GM23248 (cell line): ENCODE measurements around the gene MMAA. TPM values are rescaled to one million over a fixed set of nuclear protein-coding genes. Genes with fewer than 3 reads are reported as not detected.

Experiments
- DNase-seq: peaks from one replicate; pipeline ENCODE4 v3.0.0-alpha.2; 2015
- H2AFZ ChIP-seq: fragments of 200-600 bp; sonication (generic); 2 replicates; pipeline ENCODE4 v1.6.1; 2016; ENCODE audit warnings: antibody characterized with exemption
- H3F3A ChIP-seq: fragments of 200-600 bp; sonication (generic); 2 replicates; pipeline ENCODE4 v1.6.1; 2016; ENCODE audit warnings: mild to moderate bottlenecking, antibody characterized with exemption, mixed run types; ENCODE audit not compliant: insufficient read depth
- H3K27ac ChIP-seq: fragments of 200-600 bp; sonication (generic); 2 replicates; pipeline ENCODE4 v1.5.1; 2016; ENCODE audit warnings: mild to moderate bottlenecking
- H3K27me3 ChIP-seq: fragments of 200-600 bp; sonication (generic); replicated peaks from 2 replicates; pipeline ENCODE4 v1.6.1; 2016; ENCODE audit warnings: mild to moderate bottlenecking; ENCODE audit not compliant: insufficient read depth
- H3K36me3 ChIP-seq: fragments of 200-600 bp; sonication (generic); 2 replicates; pipeline ENCODE4 v1.6.1; 2016; ENCODE audit warnings: low read depth, mild to moderate bottlenecking
- H3K4me1 ChIP-seq: fragments of 200-600 bp; sonication (generic); 2 replicates; pipeline ENCODE4 v1.6.1; 2016; ENCODE audit warnings: mild to moderate bottlenecking; ENCODE audit not compliant: insufficient read depth
- H3K4me2 ChIP-seq: fragments of 200-600 bp; sonication (generic); one replicate; pipeline ENCODE4 v1.6.1; 2016; ENCODE audit warnings: mild to moderate bottlenecking; ENCODE audit not compliant: unreplicated experiment
- H3K4me3 ChIP-seq: fragments of 200-600 bp; sonication (generic); 2 replicates; pipeline ENCODE4 v1.5.1; 2016; ENCODE audit warnings: mild to moderate bottlenecking
- H3K79me2 ChIP-seq: fragments of 200-600 bp; sonication (generic); 2 replicates; pipeline ENCODE4 v1.6.1; 2016; ENCODE audit warnings: mild to moderate bottlenecking; ENCODE audit not compliant: insufficient read depth
- H3K9ac ChIP-seq: fragments of 200-600 bp; sonication (generic); 2 replicates; pipeline ENCODE4 v1.6.1; 2016; ENCODE audit warnings: mild to moderate bottlenecking
- H3K9me2 ChIP-seq: fragments of 200-600 bp; sonication (generic); 2 replicates; pipeline ENCODE4 v1.6.1; 2016; ENCODE audit warnings: mixed run types, mild to moderate bottlenecking, moderate library complexity; ENCODE audit not compliant: insufficient read depth
- H3K9me3 ChIP-seq: fragments of 200-600 bp; sonication (generic); one replicate; pipeline ENCODE4 v1.6.1; 2017; ENCODE audit warnings: low read depth
- H4K20me1 ChIP-seq: fragments of 200-600 bp; sonication (generic); 2 replicates; pipeline ENCODE4 v1.6.0; 2016; ENCODE audit not compliant: insufficient read depth
- EZH2 ChIP-seq: fragments of 200-600 bp; sonication (generic); IDR thresholded peaks from 2 replicates; pipeline ENCODE4 v1.6.1; 2018; ENCODE audit warnings: antibody characterized with exemption, mild to moderate bottlenecking; ENCODE audit not compliant: insufficient read depth, poor library complexity, severe bottlenecking
- EZH2phosphoT487 ChIP-seq: fragments of 200-600 bp; sonication (generic); IDR thresholded peaks from 2 replicates; pipeline ENCODE4 v1.6.1; 2018; ENCODE audit warnings: antibody characterized with exemption, moderate library complexity, mild to moderate bottlenecking, low read depth; ENCODE audit not compliant: insufficient read depth
- WGBS, 2 experiments: methylation state at CpG; one replicate each; pipeline ENCODE4 v1.1.6; 2015 to 2017; ENCODE audit warnings: low lambda C conversion rate in 2 of 2, low coverage in 1 of 2; ENCODE audit errors: missing lambda C conversion rate in 2 of 2; 5-methylcytosine and 5-hydroxymethylcytosine counted together
- in situ Hi-C: fragments of 300-500 bp; cut with MboI; formaldehyde crosslinking; loops from 2 replicates; pipeline ENCODE4 v1.15.0; 2020
- polyA plus RNA-seq: library from polyadenylated mRNA; unstranded; fragments of >200 nt; fragmentation: Nextera tagmentation; extraction: Ambion mirVana; gene quantifications from 2 replicates; pipeline ENCODE4 v1.2.1, GENCODE V29; 2016
- total RNA-seq: library from RNA; depleted of rRNA; stranded (reverse); fragments of >200 nt; shearing (Covaris generic); gene quantifications from 2 replicates; pipeline ENCODE4 v1.2.3, GENCODE V29; 2014

Gene MMAA
- total and polyA plus RNA-seq, 2 experiments from 2014 or later = 5.5 to 9.9 TPM

DNA sequence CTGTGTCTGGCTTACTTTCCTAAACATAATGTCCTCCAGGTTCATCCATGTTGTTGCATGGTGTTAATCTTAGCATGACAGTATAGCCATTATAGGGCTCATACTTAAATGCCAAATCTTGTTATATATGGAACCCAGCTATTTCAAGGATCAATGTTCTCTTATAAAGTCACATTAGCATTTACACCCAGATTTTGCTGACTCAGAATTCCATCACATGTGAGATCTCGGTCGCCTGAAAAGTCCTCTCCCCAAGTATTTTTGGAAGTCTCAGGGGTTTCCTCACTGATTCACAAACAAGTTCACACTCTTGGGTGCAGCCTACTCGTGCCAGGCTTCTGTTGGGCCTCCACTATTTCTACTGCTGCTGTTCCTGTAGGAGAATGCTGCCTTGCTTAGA, 40.9 kb downstream of the MMAA start:
- Histone ChIP-seq H3K79me2 (no peaks in the 10 kb centered on the region), H3K9me2 (no peaks in the 10 kb centered on the region), H2AFZ (no peak overlapping the region), H3K36me3 (0 out of 2 replicates have a peak, but pooled peaks cover 2% of the 10 kb centered on the region), H3K4me3 (no peak overlapping the region), H3K4me2 (no peak overlapping the region), H3F3A (no peaks in the 10 kb centered on the region), H3K27me3 (no peaks in the 10 kb centered on the region), H4K20me1 (no peaks in the 10 kb centered on the region), H3K4me1 (no peaks in the 10 kb centered on the region), H3K9ac (no peak overlapping the region), H3K27ac (no peak overlapping the region), H3K9me3 (no peaks in the 10 kb centered on the region)
- in situ Hi-C loops = no loop called here
- WGBS, 2 experiments = 87 to 95% methylated on average over 3 of the region's 3 CpGs
- TF ChIP-seq EZH2 (no peak), EZH2phosphoT487 (no peak)
- DNase-seq = no peak

DNA sequence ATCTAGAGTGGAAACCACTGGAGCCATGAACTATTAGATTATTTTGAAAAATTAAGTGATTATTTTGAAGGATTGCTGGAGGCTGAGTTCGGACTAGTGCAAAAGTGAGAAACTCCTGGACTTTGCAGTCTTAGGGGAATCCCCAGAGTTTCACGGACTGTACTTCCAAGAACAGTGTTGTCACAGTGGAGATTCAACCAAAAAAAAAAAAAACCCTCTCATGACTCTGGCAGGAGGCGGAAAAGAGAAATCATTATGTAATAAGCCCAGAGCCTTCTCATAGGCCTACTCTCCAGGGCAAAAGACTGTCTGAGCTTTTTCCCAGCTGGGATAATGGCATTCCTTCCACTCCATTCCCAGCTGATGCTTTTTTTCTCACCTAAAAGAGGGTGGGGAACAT, 44.0 kb downstream of the MMAA start:
- no peaks in the 10 kb centered on the region for H3K9me2 ChIP-seq
- no peaks in the 10 kb centered on the region for H3K9me3 ChIP-seq
- H3K36me3 ChIP-seq = no peaks in the 10 kb centered on the region
- H3K27me3 ChIP-seq = no peaks in the 10 kb centered on the region
- DNase-seq = no peak
- H3K4me1 ChIP-seq = no peaks in the 10 kb centered on the region
- H3K4me3 ChIP-seq = no peak overlapping the region
- no peak overlapping the region for H3K27ac ChIP-seq
- no peaks in the 10 kb centered on the region for H4K20me1 ChIP-seq
- TF ChIP-seq EZH2 (no peak), EZH2phosphoT487 (no peak)
- no peak overlapping the region for H2AFZ ChIP-seq
- WGBS, 2 experiments = 64 to 72% methylated on average over 3 of the region's 3 CpGs
- H3F3A ChIP-seq = no peaks in the 10 kb centered on the region
- no peak overlapping the region for H3K4me2 ChIP-seq
- no peaks in the 10 kb centered on the region for H3K79me2 ChIP-seq
- H3K9ac ChIP-seq = no peak overlapping the region
- in situ Hi-C loops = no loop called here

DNA sequence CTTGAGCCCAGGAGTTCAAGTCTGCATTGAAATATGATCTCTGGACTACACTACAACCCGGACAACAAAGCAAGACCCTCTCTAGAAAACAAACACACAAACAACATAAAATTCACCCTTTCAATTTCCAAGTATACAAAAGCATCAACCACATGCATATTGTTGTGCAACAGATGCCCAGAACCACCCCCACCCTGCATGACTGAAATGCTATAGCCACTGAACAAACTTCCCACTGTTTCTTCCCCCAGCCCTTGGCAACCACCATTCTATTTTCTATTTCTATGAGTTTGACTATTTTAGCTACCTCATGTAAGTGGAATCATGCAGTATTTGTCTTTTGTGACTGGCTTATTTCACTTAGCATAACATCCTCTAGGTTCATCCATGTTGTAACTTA, 46.6 kb downstream of the MMAA start:
- Histone ChIP-seq H3K9me2 (no peaks in the 10 kb centered on the region), H3K27me3 (no peaks in the 10 kb centered on the region), H2AFZ (no peak overlapping the region), H3K27ac (no peak overlapping the region), H3K79me2 (no peaks in the 10 kb centered on the region), H3F3A (no peaks in the 10 kb centered on the region), H3K36me3 (no peaks in the 10 kb centered on the region), H3K4me3 (no peak overlapping the region), H3K4me1 (no peaks in the 10 kb centered on the region), H3K9ac (no peak overlapping the region), H3K9me3 (no peaks in the 10 kb centered on the region), H3K4me2 (no peak overlapping the region), H4K20me1 (no peaks in the 10 kb centered on the region)
- TF ChIP-seq EZH2phosphoT487 = no peak
- no peak for TF ChIP-seq EZH2
- peak; percentile 33 for DNase-seq
- in situ Hi-C loops = no loop called here
- 57 to 79% methylated on average over 1 of the region's 1 CpG for WGBS, 2 experiments

DNA sequence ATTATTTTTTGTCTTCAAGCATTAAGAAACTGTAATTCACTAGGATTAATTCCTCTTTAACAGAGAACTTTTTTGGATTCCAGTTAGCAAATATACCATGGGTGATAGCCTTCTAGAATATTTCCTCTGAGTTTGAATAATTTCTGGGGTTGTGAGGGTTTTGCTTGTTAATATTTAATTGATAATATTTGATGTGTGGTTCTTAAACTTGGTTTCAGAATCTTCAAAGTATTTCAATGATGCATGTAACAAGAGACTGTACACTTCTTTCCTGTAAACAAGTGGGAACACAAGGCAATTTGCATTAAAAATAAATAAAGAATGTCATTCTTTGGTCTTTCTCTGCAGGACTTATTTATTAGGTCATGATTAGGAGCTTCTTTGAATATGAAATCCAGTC, 51.2 kb downstream of the MMAA start:
- in situ Hi-C loops = no loop called here
- Histone ChIP-seq H3K27me3 (no peaks in the 10 kb centered on the region), H2AFZ (no peak overlapping the region), H3K4me1 (no peaks in the 10 kb centered on the region), H3K4me2 (no peak overlapping the region), H3K36me3 (no peaks in the 10 kb centered on the region), H3F3A (no peaks in the 10 kb centered on the region), H3K4me3 (no peak overlapping the region), H3K9me3 (no peaks in the 10 kb centered on the region), H3K9me2 (no peaks in the 10 kb centered on the region), H4K20me1 (no peaks in the 10 kb centered on the region), H3K79me2 (no peaks in the 10 kb centered on the region), H3K27ac (no peak overlapping the region), H3K9ac (no peak overlapping the region)
- TF ChIP-seq EZH2phosphoT487 = no peak
- no peak for TF ChIP-seq EZH2
- no peak for DNase-seq

DNA sequence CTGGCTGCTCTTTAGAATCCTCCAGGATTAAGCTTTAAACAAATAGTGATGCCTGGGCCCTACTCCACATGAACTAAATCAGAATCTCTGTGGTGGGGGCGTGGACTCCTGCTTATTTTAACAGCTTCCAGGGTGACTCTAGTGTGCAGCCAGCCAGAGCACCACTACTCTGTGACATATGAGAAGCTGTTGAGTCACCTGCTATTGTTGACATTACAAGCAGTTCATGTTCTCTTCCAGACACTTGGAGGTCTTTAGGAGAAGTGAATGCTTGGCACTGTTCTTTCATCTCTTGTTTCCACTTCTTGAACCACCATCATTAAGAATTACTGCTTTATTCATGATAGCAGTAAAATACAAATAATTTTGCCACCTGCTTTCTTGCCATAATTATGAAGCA, 60.3 kb downstream of the MMAA start:
- Histone ChIP-seq H3K9ac (peak overlapping the region; percentile 52), H3K4me2 (peak overlapping the region; percentile 73), H3F3A (peaks cover 15% of the 10 kb centered on the region), H4K20me1 (no peaks in the 10 kb centered on the region), H3K27ac (peak overlapping the region; percentile 86), H3K9me3 (no peaks in the 10 kb centered on the region), H3K4me3 (no peak overlapping the region), H3K36me3 (no peaks in the 10 kb centered on the region), H3K27me3 (no peaks in the 10 kb centered on the region), H3K9me2 (no peaks in the 10 kb centered on the region), H3K4me1 (peaks cover 29% of the 10 kb centered on the region), H3K79me2 (no peaks in the 10 kb centered on the region), H2AFZ (no peak overlapping the region)
- DNase-seq = peak; percentile 93
- TF ChIP-seq EZH2phosphoT487 (no peak), EZH2 (no peak)
- in situ Hi-C loops = no loop called here
- 0 to 5% methylated on average over 1 of the region's 1 CpG for WGBS, 2 experiments
